NB4 (cell line): ENCODE data around the gene TEKT2.

ENCODE experiments used
- MAX ChIP-seq: IDR thresholded peaks from 2 replicates; pipeline ENCODE4 v1.6.1; 2011; ENCODE audit warnings: low read depth, low read length
- POLR2A ChIP-seq: IDR thresholded peaks from 2 replicates; pipeline ENCODE4 v1.6.1; 2011; ENCODE audit warnings: mild to moderate bottlenecking; ENCODE audit not compliant: insufficient read length; ENCODE audit errors: extremely low read depth

- no peak for TF ChIP-seq MAX
- no peak for TF ChIP-seq POLR2A
These were observed 39.5 kb downstream of the TEKT2 start for GRCh38 chr1:36123356-36123755.
